T1000 (cell line): ENCODE results near the gene ZNRD2.
A peak's percentile ranks its signal among the peaks of the same experiment; 100 is the strongest.
"Not testable (repeated sequence)": the region's sequence is repeated elsewhere in the genome, so short reads cannot be mapped to it uniquely, and the experiment has no call there.

Experiments used
- DNase-seq: peaks from one replicate; lab custom pipeline; 2025; ENCODE audit warnings: mixed read lengths; lab: John Stamatoyannopoulos, UW

The ZNRD2 gene, protein sequence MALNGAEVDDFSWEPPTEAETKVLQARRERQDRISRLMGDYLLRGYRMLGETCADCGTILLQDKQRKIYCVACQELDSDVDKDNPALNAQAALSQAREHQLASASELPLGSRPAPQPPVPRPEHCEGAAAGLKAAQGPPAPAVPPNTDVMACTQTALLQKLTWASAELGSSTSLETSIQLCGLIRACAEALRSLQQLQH

DNA sequence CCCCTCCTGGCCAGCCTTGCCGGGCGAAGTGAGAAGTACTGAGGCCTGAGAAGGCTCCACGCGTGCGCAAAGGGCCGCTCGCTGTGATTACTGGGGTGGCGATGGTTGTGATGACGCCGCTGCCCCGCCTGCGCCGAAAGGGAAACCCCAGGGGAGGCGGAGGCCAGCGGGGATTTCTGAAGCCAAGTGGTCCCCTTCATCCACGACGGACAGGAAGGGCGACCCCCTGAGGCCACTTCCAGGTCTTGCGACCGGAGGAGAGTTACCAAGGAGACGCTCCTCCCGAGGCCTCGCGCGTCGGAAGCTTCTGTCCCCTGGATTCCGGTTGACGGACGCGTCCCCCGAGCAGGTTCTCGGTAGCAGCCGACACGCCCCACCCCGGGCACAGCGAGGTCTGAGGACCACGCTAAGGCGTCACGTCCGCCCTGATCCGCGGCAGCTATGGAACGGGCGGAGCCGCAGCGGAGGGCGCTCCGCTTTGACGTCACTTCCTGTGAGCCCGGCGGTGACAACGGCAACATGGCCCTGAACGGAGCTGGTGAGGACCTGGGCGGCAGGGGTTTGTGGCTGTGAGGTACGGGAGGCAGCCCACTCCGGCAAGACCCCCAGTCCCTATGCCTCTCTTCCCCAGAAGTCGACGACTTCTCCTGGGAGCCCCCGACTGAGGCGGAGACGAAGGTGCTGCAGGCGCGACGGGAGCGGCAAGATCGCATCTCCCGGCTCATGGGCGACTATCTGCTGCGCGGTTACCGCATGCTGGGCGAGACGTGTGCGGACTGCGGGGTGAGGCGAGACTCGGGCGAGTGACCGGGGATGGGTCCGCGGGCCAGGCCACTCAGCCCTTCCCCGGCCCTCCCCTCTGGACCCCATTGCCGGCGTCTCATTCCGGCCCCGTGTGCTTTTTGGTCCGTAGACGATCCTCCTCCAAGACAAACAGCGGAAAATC lies at the start of gene ZNRD2:
ZNRD2 (plus strand) TSS at position 505 of the 946 bp plus-strand sequence; CDS start at position 520, 15 bp downstream.
- peak; percentile 98 for DNase-seq

DNA sequence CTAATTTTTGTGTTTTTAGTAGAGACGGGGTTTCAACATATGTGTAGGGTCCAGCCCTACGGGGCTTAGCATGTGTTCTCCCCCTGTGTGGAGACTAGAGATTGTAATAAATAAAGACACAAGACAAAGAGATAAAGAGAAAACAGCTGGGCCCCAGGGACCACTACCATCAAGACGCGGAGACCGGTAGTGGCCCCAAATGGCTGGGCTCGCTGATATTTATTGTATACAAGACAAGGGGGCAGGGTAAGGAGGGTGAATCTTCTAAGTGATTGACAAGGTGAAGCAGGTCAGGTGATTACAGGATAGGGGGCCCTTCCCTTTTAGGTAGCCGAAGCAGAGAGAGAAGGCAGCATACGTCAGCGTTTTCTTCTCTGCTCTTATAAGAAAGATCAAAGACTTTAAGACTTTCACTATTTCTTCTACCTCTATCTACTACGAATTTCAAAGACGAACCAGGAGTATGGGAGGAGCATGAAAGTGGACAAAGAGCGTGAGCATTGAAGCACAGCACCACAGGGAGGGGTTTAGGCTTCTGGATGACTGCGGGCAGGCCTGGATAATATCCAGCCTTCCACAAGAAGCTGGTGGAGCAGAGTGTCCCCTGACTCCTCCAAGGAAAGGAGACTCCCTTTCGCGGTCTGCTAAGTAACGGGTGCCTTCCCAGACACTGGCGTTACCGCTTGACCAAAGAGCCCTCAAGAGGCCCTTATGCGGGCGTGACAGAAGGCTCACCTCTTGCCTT lies 48.3 kb upstream of the ZNRD2 start:
- not testable (repeated sequence) for DNase-seq

DNA sequence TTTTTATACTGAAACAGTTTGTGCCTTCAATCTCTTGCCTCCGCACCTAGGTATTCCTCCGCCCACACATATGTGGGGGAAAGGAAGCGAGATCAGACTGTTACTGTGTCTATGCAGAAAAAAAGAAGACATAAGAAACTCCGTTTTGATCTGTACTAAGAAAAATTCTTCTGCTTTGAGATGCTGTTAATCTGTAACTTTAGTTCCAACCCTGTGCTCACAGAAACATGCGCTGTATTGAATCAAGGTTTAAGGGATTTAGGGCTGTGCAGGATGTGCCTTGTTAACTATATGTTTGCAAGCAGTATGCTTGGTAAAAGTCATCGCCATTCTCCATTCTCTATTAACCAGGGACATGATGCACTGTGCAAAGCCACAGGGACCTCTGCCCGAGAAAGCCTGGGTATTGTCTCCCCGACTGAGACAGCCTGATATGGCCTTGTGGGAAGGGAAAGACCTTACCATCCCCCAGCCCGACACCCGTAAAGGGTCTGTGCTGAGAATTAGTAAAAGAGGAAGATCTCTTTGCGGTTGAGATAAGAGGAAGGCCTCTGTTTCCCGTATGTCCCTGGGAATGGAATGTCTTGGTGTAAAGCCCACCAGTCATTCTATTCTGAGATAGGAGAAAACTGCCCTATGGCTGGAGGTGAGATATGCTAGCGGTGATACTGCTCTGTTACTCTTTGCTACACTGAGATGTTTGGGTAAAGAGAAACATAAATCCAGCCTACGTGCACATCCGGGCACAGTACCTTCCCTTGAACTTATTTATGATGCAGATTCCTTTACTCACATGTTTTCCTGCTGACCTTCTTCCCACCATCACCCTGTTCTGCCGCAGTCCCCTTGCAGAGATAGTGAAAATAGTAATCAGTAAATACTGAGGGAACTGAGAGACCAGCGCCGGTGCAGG lies 47.3 kb upstream of the ZNRD2 start:
- DNase-seq = not testable (repeated sequence)

DNA sequence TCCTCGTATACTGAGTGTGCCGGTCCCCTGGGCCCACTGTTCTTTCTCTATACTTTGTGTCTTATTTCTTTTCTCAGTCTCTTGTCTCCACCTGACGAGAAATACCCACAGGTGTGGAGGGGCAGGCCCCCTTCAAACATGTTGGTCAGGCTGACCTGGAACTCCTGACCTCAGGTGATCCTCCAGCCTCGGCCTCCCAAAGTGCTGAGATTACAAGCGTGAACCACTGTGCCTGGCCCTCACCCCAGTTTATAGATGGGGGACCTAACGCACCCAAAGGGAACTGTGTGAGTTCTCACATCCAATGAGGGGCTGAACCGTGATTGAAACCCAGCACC lies 46.7 kb upstream of the ZNRD2 start:
- not testable (repeated sequence) for DNase-seq

DNA sequence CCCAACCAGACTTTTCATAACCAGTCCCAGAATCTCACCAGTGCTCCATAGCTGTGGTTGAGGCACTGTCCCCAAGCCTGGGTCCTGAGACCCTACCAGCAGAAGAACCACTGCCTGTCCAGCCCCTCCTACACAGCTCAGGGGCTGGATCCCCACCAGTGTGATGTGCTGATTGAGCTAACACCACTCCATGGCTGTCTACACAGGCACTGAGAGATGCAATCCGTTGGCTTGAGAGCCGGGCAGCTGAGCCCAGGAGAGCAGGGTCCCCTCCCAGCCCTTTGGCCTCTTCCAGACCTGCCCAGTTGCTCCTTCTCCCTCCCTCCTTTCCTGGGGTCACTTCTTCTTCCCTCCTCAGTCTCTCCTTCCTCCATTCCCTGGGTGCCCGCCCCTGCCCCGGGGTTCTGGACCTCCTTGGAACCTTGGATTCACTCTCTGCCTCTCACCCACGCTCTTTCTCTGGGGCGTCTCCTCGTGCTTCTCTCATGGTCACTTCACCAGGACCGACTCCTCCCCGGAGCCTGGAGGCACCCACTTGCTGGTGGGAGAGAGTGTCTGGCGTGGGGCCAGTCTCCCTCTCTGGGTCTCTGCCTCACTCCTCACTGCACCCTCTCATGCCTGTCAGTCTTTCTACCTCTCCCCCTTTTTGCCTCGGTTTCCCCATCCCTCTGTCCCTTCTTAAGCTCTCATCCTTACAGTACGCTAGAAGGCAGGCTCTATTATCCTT lies 46.1 kb upstream of the ZNRD2 start:
- no peak for DNase-seq

DNA sequence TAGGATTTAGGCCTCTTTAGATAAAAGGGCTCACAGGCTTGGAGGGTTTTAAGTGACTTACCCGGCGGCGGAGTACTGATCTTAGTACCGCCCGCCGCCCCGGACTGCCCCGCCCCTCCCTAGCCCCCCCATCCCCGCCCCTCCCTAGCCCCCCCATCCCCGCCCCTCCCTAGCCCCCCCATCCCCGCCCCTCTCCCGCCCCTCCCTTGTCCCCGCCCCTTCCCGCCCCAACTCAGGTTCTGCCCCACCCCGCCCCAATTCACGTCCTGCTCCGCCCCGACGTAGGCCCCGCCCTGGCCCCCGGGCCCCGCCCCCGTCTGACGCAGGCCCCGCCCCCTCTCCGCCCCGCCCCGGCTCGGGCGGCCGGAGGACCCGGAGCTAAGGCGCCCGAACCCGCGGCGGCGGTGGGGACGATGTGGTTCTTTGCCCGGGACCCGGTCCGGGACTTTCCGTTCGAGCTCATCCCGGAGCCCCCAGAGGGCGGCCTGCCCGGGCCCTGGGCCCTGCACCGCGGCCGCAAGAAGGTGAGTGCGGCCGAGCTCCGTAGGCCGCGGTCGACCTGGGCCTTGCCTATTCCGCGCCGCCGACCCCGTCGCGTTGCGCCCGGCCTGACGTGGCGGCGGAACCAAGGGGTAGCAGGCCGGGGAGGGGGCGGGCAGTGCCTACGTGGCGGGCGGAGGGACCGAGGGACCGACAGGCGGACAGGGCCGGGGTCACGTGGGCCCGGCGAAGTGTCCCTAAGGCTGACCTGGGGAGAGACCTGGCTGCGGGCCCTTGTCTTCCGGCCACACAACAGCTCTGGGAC lies 45.3 kb upstream of the ZNRD2 start, which contains the start of gene SCYL1:
SCYL1 (plus strand) TSS at position 343 of the 805 bp plus-strand sequence; CDS start at position 414, 71 bp downstream.
- DNase-seq = peak; percentile 82

DNA sequence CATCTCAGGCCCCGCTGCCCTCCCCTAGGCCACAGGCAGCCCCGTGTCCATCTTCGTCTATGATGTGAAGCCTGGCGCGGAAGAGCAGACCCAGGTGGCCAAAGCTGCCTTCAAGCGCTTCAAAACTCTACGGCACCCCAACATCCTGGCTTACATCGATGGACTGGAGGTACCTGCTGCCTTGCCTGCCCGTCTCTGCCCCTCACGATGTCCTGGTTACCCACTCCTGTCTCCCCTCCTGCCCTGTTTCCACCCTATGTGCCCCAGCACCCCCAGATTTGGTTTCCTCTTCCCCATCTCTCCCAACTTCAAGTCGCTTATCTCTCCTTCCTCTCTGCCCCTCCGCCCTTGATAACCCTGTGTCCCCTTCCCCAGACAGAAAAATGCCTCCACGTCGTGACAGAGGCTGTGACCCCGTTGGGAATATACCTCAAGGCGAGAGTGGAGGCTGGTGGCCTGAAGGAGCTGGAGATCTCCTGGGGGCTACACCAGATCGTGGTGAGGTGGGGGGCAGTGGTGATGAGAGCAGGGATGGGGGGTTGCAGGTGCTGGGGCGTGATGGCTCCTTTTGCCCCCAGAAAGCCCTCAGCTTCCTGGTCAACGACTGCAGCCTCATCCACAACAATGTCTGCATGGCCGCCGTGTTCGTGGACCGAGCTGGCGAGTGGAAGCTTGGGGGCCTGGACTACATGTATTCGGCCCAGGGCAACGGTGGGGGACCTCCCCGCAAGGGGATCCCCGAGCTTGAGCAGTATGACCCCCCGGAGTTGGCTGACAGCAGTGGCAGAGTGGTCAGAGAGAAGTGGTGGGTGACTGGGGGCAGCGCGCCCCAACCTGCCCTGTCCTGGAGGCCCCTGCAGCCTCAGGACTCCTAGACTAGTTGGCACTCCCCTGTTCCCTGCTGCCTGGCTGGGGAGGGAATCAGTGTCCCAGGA lies 44.5 kb upstream of the ZNRD2 start:
- DNase-seq = no peak

DNA sequence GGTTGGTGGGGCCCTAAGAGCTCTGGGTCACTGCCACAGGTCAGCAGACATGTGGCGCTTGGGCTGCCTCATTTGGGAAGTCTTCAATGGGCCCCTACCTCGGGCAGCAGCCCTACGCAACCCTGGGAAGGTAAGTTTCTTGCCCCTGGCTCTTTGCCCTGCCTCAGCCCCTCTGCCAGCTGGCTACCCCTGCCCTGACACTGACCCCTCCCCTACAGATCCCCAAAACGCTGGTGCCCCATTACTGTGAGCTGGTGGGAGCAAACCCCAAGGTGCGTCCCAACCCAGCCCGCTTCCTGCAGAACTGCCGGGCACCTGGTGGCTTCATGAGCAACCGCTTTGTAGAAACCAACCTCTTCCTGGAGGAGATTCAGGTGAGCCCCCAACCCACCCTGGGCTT lies 43.5 kb upstream of the ZNRD2 start:
- no peak for DNase-seq

DNA sequence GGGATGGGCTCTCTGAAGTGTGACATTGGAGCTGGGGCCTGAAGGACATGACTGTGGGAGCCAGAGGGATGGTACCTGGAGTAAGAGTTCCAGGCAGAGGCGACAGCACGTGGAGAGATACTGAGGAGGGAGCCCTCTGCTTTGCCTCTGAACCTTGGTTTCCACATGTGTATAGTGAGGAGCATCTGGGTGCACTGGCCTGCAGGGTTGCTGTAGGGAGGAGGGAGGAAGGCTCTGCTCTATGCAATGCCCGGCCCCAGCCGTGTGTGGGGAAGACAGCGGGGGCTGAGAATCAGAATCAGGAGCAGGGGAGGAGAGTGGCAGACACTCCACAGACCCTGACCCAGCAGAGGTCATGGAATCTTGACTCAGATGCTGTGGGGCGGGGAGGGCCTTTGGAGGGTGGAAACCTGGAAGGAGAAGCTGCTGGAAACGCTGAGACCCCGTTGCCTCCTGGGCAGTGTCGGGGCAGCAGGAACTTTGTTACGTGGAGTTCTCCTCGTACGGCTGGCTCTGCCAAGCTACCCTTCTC lies 41.4 kb upstream of the ZNRD2 start:
- DNase-seq = no peak

DNA sequence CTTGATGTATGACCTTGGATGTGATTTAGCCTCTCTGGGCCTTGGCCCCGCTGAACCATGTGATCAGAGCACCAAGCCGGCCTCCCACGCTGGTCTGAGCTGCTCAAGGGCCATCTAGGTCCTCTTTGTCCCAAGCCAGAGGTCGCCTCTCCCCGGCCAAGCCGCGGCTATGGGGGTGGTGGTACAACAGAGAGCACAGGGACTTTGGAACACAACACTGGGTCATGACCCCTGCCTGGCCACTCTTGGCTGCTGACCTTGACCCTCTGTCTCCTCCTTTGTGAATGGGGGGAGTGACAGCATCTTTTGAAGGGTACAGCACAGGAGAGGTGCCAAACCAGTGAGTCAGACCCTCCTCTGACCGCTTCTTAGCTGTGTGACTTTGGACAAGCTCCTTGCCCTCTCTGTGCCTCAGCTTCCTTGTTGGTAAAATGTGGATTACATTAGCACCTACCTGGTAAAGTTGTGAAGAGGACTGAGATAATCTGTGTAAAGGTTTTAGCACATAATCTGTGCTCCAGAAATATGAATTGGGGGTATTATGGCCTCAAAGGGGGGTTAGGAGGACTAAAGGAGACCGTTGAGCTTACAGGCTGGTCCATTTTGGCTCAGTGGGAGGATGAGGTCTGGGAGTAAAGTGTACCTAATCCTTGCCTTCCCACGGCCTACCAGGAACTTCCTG lies 40.7 kb upstream of the ZNRD2 start:
- no peak for DNase-seq

DNA sequence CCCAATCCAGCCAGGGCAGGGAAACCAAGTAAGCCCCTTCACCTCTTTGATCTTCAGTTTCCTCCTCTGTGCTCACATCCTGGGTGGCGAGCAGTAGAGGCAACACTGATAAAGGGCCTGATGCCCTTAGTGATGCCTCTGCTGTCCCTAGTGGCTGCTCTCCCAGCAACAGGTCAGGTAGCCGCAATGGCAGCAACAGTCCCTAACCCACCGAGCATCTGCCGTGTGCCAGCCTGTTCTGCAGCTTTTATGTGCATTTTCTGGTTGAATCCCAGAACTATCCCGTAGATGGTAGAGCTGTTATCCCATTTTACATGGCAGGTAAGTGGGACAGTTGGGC lies 40.1 kb upstream of the ZNRD2 start:
- no peak for DNase-seq

DNA sequence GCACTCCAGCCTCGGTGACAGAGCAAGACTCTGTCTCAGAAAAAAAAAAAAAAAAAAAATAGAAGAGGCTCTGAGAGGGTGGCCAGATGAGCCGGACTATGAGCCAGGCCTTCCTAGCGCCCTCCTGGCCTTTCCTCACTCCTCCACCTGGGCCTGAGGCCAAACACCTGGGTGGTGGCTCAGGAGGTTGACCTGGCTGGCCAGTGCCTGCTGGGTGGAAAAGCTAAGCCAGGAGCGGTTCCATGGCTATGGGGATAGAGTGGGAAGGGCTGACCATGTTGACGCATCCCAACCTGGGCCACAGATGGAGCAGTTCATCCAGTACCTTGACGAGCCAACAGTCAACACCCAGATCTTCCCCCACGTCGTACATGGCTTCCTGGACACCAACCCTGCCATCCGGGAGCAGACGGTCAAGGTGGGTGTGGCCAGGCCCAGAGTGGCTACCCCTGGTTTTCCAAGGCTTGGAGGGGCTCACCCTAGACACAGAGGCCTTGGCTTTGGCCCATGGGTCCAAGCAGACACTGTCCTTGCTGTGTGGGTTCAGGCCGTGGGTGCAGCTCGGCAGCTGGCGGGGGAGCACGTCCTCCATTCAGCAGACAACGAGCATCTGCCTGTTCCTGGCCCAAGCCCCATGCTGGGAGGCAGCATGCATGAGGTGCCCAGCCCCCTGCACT lies 37.8 kb upstream of the ZNRD2 start:
- no peak for DNase-seq

DNA sequence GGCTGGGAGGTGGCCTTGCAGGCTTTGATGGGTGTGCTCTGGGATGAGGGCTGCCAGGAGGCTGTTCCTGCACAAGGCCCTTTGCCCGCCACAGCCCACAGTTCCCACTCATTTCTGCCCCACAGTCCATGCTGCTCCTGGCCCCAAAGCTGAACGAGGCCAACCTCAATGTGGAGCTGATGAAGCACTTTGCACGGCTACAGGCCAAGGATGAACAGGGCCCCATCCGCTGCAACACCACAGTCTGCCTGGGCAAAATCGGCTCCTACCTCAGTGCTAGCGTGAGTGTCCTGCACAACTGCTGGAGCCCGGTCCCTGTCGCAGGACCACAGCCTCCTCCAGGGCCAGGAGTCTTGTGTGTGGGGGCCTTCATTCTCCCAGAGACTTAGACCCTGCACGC lies 35.2 kb upstream of the ZNRD2 start:
- no peak for DNase-seq

DNA sequence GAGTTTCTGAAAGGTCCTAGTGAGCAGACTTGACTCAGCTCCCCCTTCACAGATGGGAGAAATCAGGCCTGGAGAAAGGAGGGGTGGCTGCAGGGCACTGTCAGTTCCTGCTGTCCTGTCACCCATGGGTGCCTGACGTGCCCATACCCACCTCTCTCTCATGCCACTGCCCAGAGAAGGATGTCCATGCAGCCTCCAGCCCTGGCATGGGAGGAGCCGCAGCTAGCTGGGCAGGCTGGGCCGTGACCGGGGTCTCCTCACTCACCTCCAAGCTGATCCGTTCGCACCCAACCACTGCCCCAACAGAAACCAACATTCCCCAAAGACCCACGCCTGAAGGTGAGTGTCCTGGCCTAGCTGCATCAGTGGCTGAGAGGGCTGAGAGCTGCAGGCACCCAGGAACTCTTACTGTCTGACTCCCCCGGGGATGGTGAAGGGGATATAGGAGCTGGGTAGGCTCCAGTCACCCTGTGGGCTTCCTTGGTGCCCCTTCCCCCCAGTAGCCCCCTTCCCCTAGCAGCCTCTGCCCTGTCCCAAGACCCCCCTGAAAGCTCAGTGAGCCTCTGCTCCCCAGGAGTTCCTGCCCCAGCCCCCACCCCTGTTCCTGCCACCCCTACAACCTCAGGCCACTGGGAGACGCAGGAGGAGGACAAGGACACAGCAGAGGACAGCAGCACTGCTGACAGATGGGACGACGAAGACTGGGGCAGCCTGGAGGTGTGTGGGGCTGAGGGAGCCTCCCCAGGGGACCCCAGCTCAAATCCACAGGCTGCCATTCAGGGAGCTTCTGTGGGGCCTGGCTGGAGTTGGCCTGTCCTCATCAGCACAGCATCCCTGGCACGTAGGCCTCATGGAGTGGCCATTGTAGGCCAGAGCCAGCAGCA lies 33.6 kb upstream of the ZNRD2 start:
- no peak for DNase-seq

DNA sequence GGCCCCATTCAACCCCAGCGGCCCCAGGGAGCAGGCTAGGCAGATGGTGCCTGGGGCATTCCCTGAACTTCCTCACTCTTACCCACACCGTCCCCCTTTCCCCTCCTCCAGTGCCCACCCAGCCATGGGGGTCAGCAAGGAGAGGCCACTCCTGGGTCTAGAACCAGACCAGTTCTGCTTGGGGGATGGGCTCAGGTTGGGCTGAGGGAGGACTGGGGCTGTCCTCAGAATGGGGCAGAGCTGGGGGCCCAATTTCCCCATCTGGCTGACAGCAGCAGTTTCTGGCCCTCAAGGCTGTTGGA lies 33.0 kb upstream of the ZNRD2 start:
- DNase-seq = no peak

DNA sequence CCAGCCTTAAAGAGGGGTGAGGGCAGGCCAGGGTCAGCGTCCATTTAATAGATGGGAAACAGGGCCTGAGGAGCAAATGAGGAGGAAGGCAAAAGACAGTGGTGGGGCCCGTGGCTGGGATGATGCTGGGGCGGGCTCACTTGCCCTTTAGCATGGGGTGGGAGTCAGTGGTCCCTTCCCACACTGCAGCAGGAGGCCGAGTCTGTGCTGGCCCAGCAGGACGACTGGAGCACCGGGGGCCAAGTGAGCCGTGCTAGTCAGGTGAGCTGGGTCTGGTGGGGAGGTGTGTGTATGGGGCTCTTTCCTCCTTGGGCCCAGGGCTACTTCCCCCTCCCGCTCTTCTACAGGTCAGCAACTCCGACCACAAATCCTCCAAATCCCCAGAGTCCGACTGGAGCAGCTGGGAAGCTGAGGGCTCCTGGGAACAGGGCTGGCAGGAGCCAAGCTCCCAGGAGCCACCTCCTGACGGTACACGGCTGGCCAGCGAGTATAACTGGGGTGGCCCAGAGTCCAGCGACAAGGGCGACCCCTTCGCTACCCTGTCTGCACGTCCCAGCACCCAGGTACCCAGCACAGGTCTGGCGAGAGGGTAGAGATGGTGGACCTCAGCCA lies 32.6 kb upstream of the ZNRD2 start:
- no peak for DNase-seq
